ENCODE results near the gene MEGF11. TPM values are rescaled to one million over a fixed set of nuclear protein-coding genes. Genes with fewer than 3 reads are reported as not detected.

Gene MEGF11
- total RNA-seq, 1 experiment from 2014 or later, result 2.3 TPM

- BruUV-seq (replicated peaks), result no TSS peak
- Histone ChIP-seq H3K79me2 (ENCODE audit: insufficient read depth, low read length) (no peaks in the 10 kb centered on the region), H3K36me3 (ENCODE audit: control insufficient read depth in 1 of 2, insufficient read depth in 2 of 2, low read length in 2 of 2) (no peaks in the 10 kb centered on the region), H2AFZ (ENCODE audit: low read depth, low read length, poor library complexity, severe bottlenecking) (no peak overlapping the region), H3K27me3 (ENCODE audit: insufficient read depth, low read length) (no peaks in the 10 kb centered on the region), H3K4me3 (replicated peaks in 1 of 2; ENCODE audit: low read depth in 1 of 2, low read length in 2 of 2) (no peak overlapping the region), H3K27ac (ENCODE audit: low read depth, low read length) (no peak overlapping the region), H4K20me1 (ENCODE audit: insufficient read depth) (no peaks in the 10 kb centered on the region), H3K4me1 (ENCODE audit: control insufficient read depth in 1 of 2, insufficient read depth in 2 of 2, low read length in 2 of 2) (peaks cover 0 to 20% of the 10 kb centered on the region in 2 experiments; a peak in 2 of 4 replicates), H3K9me2 (ENCODE audit: insufficient read depth) (no peaks in the 10 kb centered on the region), H3K4me2 (ENCODE audit: low read length) (no peak overlapping the region), H3K9me3 (ENCODE audit: control insufficient read depth in 1 of 2, insufficient read depth in 1 of 2, low read depth in 1 of 2, low read length in 2 of 2) (no peaks in the 10 kb centered on the region), H3K9ac (ENCODE audit: low read length) (no peak overlapping the region)
- TF ChIP-seq SP1 (IDR thresholded peaks at IDR 0.05; ENCODE audit: low read depth), result no peak
- no peak for TF ChIP-seq SIN3A (IDR thresholded peaks at IDR 0.05; ENCODE audit: low read depth)
- no peak for TF ChIP-seq ATF3 (IDR thresholded peaks at IDR 0.05)
- intact Hi-C loops (cut with micrococcal nuclease), result loop anchor here (5.0 kb wide), 1 partner anchor 36 kb away; no protein-coding TSS in a partner anchor
- RAD21 ChIA-PET (ENCODE audit: low non-redundant PET in 1 of 2, low total read pairs in 2 of 2, uncharacterized antibody in 2 of 2, unreplicated experiment in 2 of 2), result no interaction called here
- CTCF ChIA-PET, result no interaction called here
- POLR2A ChIA-PET, result interaction anchor here (1.3 kb wide), 1 partner anchor 10 kb away, joined by 3 read pairs; no protein-coding TSS in a partner anchor
- no peak for DNase-seq (ENCODE audit: low read depth, low spot score)
- no peak for ATAC-seq
Measured at GRCh38 chr15:66251065-66251789, 2.3 kb downstream of the MEGF11 start.

GRCh38 chr15:66249605-66250174 is 3.9 kb downstream of the MEGF11 start:
- no TSS peak for BruUV-seq (replicated peaks)
- ChIA-PET CTCF (no interaction called here), RAD21 (ENCODE audit: low non-redundant PET in 1 of 2, low total read pairs in 2 of 2, uncharacterized antibody in 2 of 2, unreplicated experiment in 2 of 2) (no interaction called here), POLR2A (no interaction called here)
- H3K79me2 ChIP-seq (ENCODE audit: insufficient read depth, low read length), result no peaks in the 10 kb centered on the region
- peaks cover 0 to 20% of the 10 kb centered on the region in 2 experiments; a peak in 2 of 4 replicates for H3K4me1 ChIP-seq (ENCODE audit: control insufficient read depth in 1 of 2, insufficient read depth in 2 of 2, low read length in 2 of 2)
- no peaks in the 10 kb centered on the region for H3K9me2 ChIP-seq (ENCODE audit: insufficient read depth)
- no peak overlapping the region for H3K9ac ChIP-seq (ENCODE audit: low read length)
- no peaks in the 10 kb centered on the region for H3K27me3 ChIP-seq (ENCODE audit: insufficient read depth, low read length)
- no peak overlapping the region for H3K27ac ChIP-seq (ENCODE audit: low read depth, low read length)
- H3K9me3 ChIP-seq (ENCODE audit: control insufficient read depth in 1 of 2, insufficient read depth in 1 of 2, low read depth in 1 of 2, low read length in 2 of 2), result no peaks in the 10 kb centered on the region
- DNase-seq (ENCODE audit: low read depth, low spot score) (no peak), ATAC-seq (no peak)
- H3K4me2 ChIP-seq (ENCODE audit: low read length), result no peak overlapping the region
- no peak overlapping the region for H2AFZ ChIP-seq (ENCODE audit: low read depth, low read length, poor library complexity, severe bottlenecking)
- H3K36me3 ChIP-seq (ENCODE audit: control insufficient read depth in 1 of 2, insufficient read depth in 2 of 2, low read length in 2 of 2), result no peaks in the 10 kb centered on the region
- H4K20me1 ChIP-seq (ENCODE audit: insufficient read depth), result no peaks in the 10 kb centered on the region
- H3K4me3 ChIP-seq (replicated peaks in 1 of 2; ENCODE audit: low read depth in 1 of 2, low read length in 2 of 2), result no peak overlapping the region
- intact Hi-C loops (cut with micrococcal nuclease), result loop anchor here (5.0 kb wide), 1 partner anchor 38 kb away; no protein-coding TSS in a partner anchor
- TF ChIP-seq YY1 (IDR thresholded peaks at IDR 0.05; ENCODE audit: extremely low read depth, insufficient replicate concordance, low read depth, low read length) (no peak), FOSL1 (IDR thresholded peaks at IDR 0.05; ENCODE audit: low read depth) (no peak), EZH2phosphoT487 (IDR thresholded peaks at IDR 0.05; ENCODE audit: borderline replicate concordance) (no peak), ZFX (IDR thresholded peaks at IDR 0.05) (no peak), SRF (IDR thresholded peaks at IDR 0.05; ENCODE audit: low read depth) (no peak), ZBTB33 (IDR thresholded peaks at IDR 0.05; ENCODE audit: extremely low read depth, insufficient replicate concordance, low read length) (no peak), EZH2 (IDR thresholded peaks at IDR 0.05) (no peak), ZNF274 (IDR thresholded peaks at IDR 0.05; ENCODE audit: low read depth, low read length) (no peak), RAD21 (IDR thresholded peaks at IDR 0.05; ENCODE audit: low read depth) (no peak), CBX3 (IDR thresholded peaks at IDR 0.05; ENCODE audit: low read depth) (no peak), CTCF (IDR thresholded peaks at IDR 0.05 in 2 of 3, conservative IDR thresholded peaks at IDR 0.05 in 1 of 3; ENCODE audit: borderline replicate concordance in 1 of 3, insufficient read depth in 1 of 3, low read depth in 2 of 3, low read length in 2 of 3) (no peak), POLR2AphosphoS5 (IDR thresholded peaks at IDR 0.05; ENCODE audit: low read depth, low read length) (no peak), SIN3A (IDR thresholded peaks at IDR 0.05; ENCODE audit: low read depth) (no peak), ELF1 (IDR thresholded peaks at IDR 0.05; ENCODE audit: borderline replicate concordance, low read depth) (no peak)
